ENCODE measurements around the gene DPF3. TPM values are rescaled to one million over a fixed set of nuclear protein-coding genes. Genes with fewer than 3 reads are reported as not detected.

The DPF3 gene
- polyA plus RNA-seq, 2 of the 4 experiments (the other 2 are of a cell fraction), result 0.05 to 0.09 TPM

GRCh38 chr14:72741826-72742117, 152.1 kb downstream of the DPF3 start (continued):
- no peak for TF ChIP-seq HES2 (IDR thresholded peaks at IDR 0.05)
- TF ChIP-seq NPAS2 (CRISPR knock-in tag; IDR thresholded peaks at IDR 0.05; ENCODE audit: borderline replicate concordance), result no peak
- no peak for TF ChIP-seq ELK1 (IDR thresholded peaks at IDR 0.05; ENCODE audit: low read depth, low read length)
- TF ChIP-seq ZNF302 (CRISPR knock-in tag; IDR thresholded peaks at IDR 0.05), result no peak
- no peak for TF ChIP-seq HOXB13 (CRISPR knock-in tag; IDR thresholded peaks at IDR 0.05; ENCODE audit: low read depth)
- TF ChIP-seq CBX8 (IDR thresholded peaks at IDR 0.05), result no peak
- TF ChIP-seq FOXS1 (CRISPR knock-in tag; IDR thresholded peaks at IDR 0.05), result no peak
- no peak for TF ChIP-seq HOXB5 (CRISPR knock-in tag; IDR thresholded peaks at IDR 0.05)
- no peak for TF ChIP-seq CHD2 (IDR thresholded peaks at IDR 0.05; ENCODE audit: low read length, partially characterized antibody)
- no peak for TF ChIP-seq MAZ (IDR thresholded peaks at IDR 0.05; ENCODE audit: borderline replicate concordance, low read depth, low read length)

- ATAC-seq, result no peak
- Histone ChIP-seq H3K27ac (no peak overlapping the region), H3K4me1 (peaks cover 8% of the 10 kb centered on the region; the same call in 2 of the 3 replicates), H3K4me2 (no peak overlapping the region), H3K4me3 (no peak overlapping the region), H3K9me3 (no peaks in the 10 kb centered on the region)
- TF ChIP-seq PHF8 (IDR thresholded peaks at IDR 0.05; ENCODE audit: borderline replicate concordance, low read depth) (no peak), RNF2 (IDR thresholded peaks at IDR 0.05; ENCODE audit: borderline replicate concordance, low read depth) (no peak), POLR2A (IDR thresholded peaks at IDR 0.05; ENCODE audit: low read length) (no peak), ZNF302 (CRISPR knock-in tag; IDR thresholded peaks at IDR 0.05) (no peak), GATA3 (IDR thresholded peaks at IDR 0.05; ENCODE audit: borderline replicate concordance) (no peak), REST (IDR thresholded peaks at IDR 0.05) (no peak), HOXB5 (CRISPR knock-in tag; IDR thresholded peaks at IDR 0.05) (no peak), BHLHE40 (IDR thresholded peaks at IDR 0.05; ENCODE audit: low read depth, low read length) (no peak), KDM1A (IDR thresholded peaks at IDR 0.05; ENCODE audit: low read depth) (no peak), JUNB (IDR thresholded peaks at IDR 0.05) (no peak), RARB (CRISPR knock-in tag; IDR thresholded peaks at IDR 0.05) (no peak), CBX2 (IDR thresholded peaks at IDR 0.05; ENCODE audit: borderline replicate concordance, low read depth) (no peak), RFX5 (IDR thresholded peaks at IDR 0.05) (no peak), KDM5A (IDR thresholded peaks at IDR 0.05) (no peak), RCOR1 (IDR thresholded peaks at IDR 0.05; ENCODE audit: low read depth, low read length) (no peak), CEBPB (IDR thresholded peaks at IDR 0.05) (no peak), EHF (CRISPR knock-in tag; IDR thresholded peaks at IDR 0.05) (no peak)
- DNase-seq (ENCODE audit: low read depth in 1 of 2, low spot score in 1 of 2), result no peak
- no peak for FAIRE-seq
- CTCF ChIA-PET, result interaction anchor here (0.6 kb wide), 1 partner anchor 224 kb away, joined by 3 read pairs; no protein-coding TSS in a partner anchor
- POLR2A ChIA-PET, result no interaction called here
- WGBS (ENCODE audit: missing lambda C conversion rate), result 84% methylated on average over 8 of the region's 10 CpGs
Measured at GRCh38 chr14:72740966-72741825, 152.7 kb downstream of the DPF3 start.

All from A549 (cell line).